Type B pancreatic cell (in vitro differentiated cells): Measurements from ENCODE around the gene ADAMTSL1. TPM values are rescaled to one million over a fixed set of nuclear protein-coding genes. Genes with fewer than 3 reads are reported as not detected.

ENCODE experiments used
- DNase-seq: peaks from one replicate; pipeline ENCODE4 v3.0.0; 2021; ENCODE audit warnings: mixed read lengths; ENCODE audit not compliant: unreplicated experiment; ENCODE audit errors: extremely low spot score
- H3K27ac Mint-ChIP-seq: 2 replicates; pipeline ENCODE4 v1.8.0; 2021; ENCODE audit warnings: mild to moderate bottlenecking, mixed read lengths
- H3K27me3 Mint-ChIP-seq: 2 replicates; pipeline ENCODE4 v1.8.0; 2021; ENCODE audit warnings: mixed read lengths
- H3K36me3 Mint-ChIP-seq: 2 replicates; pipeline ENCODE4 v1.8.0; 2021; ENCODE audit warnings: mixed read lengths
- H3K4me1 Mint-ChIP-seq: one replicate; pipeline ENCODE4 v1.8.0; 2021; ENCODE audit warnings: mixed read lengths; ENCODE audit not compliant: unreplicated experiment
- H3K4me3 Mint-ChIP-seq: 2 replicates; pipeline ENCODE4 v1.8.0; 2021; ENCODE audit warnings: mild to moderate bottlenecking, mixed read lengths
- H3K9me3 Mint-ChIP-seq: 2 replicates; pipeline ENCODE4 v1.8.0; 2021; ENCODE audit warnings: mixed read lengths
- CTCF ChIP-seq: fragments of 200-600 bp; sonication (generic); conservative IDR thresholded peaks from 2 replicates; pipeline ENCODE4 v1.5.0; 2021; ENCODE audit warnings: antibody characterized with exemption, mild to moderate bottlenecking
- total RNA-seq: library from RNA; stranded (reverse); gene quantifications from 2 replicates; pipeline ENCODE4 v1.2.1, GENCODE V29; 2021; ENCODE audit warnings: low replicate concordance

Gene ADAMTSL1
- total RNA-seq, 1 donor from 2014 or later, result 28.6 TPM

DNA sequence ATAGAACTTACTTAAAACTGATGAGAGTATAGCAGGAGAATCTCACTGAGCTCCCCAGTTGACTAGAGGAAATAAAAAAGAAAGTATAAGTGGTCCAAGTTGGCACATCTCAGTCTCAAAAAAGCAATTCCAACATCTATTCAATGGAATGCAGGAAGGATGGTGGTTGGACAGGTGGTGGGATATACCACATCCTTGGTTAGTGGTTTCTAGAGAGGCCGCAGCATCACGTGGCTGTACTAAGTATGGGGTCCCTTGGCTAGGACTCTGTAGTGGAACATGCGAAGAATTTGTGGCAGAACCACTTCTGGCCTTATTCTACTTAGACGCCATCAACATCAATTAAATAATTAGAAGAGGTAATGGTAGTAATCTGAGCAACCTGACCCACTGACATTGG lies 326.6 kb downstream of the ADAMTSL1 start:
- no peaks in the 10 kb centered on the region for H3K9me3 Mint-ChIP-seq
- no peak overlapping the region for H3K27ac Mint-ChIP-seq
- no peaks in the 10 kb centered on the region for H3K36me3 Mint-ChIP-seq
- peaks cover 24% of the 10 kb centered on the region for H3K4me1 Mint-ChIP-seq
- no peak for DNase-seq
- no peaks in the 10 kb centered on the region for H3K27me3 Mint-ChIP-seq
- no peak for TF ChIP-seq CTCF
- no peak overlapping the region for H3K4me3 Mint-ChIP-seq

DNA sequence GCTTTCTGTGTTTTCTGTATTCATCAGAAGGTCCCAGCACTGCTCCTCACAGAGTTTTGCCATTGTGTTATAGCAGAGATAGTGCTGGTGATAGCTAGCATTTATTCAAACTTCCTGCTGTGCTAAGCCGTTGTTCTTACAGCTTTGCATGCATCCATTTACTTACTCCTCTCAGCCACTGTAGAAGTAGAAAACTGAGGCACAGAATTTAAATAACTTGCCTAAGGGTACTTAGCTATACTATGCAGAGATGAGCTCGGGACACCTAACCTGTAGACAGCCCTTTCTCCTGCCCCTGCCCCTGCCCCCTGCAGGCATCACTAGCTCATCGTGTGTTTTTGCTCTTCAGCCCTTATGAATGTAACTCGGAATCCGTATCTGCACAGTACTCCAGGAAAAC lies 331.4 kb downstream of the ADAMTSL1 start:
- Mint-ChIP-seq H3K4me3 (no peak overlapping the region), H3K9me3 (no peaks in the 10 kb centered on the region), H3K27me3 (no peaks in the 10 kb centered on the region), H3K4me1 (peaks cover 9% of the 10 kb centered on the region), H3K27ac (no peak overlapping the region), H3K36me3 (peaks cover 4% of the 10 kb centered on the region)
- DNase-seq, result no peak
- TF ChIP-seq CTCF, result no peak

DNA sequence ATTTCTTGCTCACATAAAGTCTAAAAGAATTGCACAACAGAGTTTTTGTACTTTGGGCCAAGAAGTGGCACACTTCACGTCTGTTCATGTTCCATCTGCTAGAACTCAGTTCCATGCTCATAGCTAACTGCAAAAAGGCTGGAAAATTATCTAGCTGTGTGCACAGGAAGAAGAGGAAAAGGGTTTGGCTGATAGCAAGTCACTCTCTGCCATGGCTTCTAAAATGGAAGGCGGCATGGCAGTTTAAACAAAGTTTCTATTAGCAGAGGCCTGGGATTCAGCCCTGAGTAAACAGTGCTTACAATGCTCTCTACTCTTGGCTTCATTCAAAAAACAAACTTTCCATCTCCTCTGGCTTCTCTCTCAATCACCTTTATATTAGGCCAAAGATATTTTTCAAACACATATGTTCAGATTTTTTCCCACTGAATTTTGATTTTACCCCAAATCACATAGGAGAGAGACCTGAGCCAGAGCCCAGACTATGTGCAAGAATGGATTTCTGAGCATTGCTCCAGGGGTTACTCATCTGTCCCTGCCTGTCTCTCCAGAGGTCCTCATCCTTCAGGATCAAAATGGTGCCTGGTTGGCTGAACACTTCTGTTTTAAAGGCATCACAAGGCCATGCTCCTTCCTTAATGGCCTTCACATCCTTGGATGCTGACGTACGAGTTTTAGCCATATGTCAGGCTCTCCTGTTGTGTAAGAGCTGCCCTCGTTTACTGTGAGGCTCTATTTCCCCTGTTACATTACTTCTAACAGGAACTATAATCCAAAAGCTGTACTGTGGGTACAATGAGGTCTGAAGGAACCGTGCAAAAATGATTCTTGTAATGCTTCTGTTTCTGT lies 332.5 kb downstream of the ADAMTSL1 start:
- no peak overlapping the region for H3K27ac Mint-ChIP-seq
- peaks cover 4% of the 10 kb centered on the region for H3K36me3 Mint-ChIP-seq
- H3K4me3 Mint-ChIP-seq, result no peak overlapping the region
- H3K4me1 Mint-ChIP-seq, result peaks cover 9% of the 10 kb centered on the region
- no peak for TF ChIP-seq CTCF
- H3K27me3 Mint-ChIP-seq, result no peaks in the 10 kb centered on the region
- DNase-seq, result no peak
- H3K9me3 Mint-ChIP-seq, result no peaks in the 10 kb centered on the region

DNA sequence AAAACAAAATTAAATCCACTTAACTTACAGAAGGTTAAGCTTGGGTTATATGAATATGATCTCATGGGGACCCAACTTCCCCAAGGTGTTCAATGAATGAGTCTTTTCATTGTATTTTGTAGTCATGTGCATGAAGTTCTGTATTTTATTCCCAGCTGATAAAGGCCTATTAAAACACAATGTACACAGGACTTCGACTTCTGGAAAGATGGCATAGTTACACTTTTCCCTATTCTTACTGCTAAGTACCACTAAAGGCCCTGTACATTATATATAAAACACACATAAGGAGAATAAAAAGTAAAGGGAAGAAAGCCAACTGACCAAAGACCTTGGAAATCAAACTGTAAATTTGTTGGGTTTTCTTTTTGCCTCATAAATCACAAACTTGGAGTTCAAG lies 336.6 kb downstream of the ADAMTSL1 start:
- Mint-ChIP-seq H3K9me3 (no peaks in the 10 kb centered on the region), H3K36me3 (peaks cover 10% of the 10 kb centered on the region), H3K27me3 (no peaks in the 10 kb centered on the region), H3K27ac (no peak overlapping the region), H3K4me3 (no peak overlapping the region), H3K4me1 (peaks cover 6% of the 10 kb centered on the region)
- TF ChIP-seq CTCF, result no peak
- no peak for DNase-seq

DNA sequence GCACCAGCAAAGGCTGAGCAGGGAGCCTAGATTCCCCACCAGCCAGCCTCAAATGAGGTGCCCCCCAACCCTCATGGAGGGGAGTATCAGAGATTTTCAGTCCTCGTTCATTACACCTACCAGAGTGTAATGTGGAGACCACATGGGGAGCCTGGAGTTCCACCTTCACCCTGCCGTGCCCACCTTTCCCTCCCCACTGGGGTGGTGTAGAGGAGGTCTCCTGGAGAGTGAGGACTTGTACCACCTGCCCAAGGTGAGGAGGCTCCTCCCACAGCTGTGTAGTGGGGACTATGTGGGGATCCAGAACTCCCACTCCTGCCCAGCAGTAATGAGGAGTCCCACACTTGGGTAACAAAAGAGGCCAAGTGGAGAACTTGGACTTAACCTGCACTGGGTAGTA lies 337.2 kb downstream of the ADAMTSL1 start:
- no peak for DNase-seq
- H3K4me1 Mint-ChIP-seq, result peaks cover 6% of the 10 kb centered on the region
- H3K4me3 Mint-ChIP-seq, result no peak overlapping the region
- no peaks in the 10 kb centered on the region for H3K9me3 Mint-ChIP-seq
- TF ChIP-seq CTCF, result no peak
- peaks cover 10% of the 10 kb centered on the region for H3K36me3 Mint-ChIP-seq
- H3K27ac Mint-ChIP-seq, result no peak overlapping the region
- H3K27me3 Mint-ChIP-seq, result no peaks in the 10 kb centered on the region
